Right renal cortex interstitium (tissue), 3 donors: ENCODE results near the gene ZNF124. TPM values are rescaled to one million over a fixed set of nuclear protein-coding genes. Genes with fewer than 3 reads are reported as not detected.
"Not testable (repeated sequence)": the region's sequence is repeated elsewhere in the genome, so short reads cannot be mapped to it uniquely, and the experiment has no call there.

Experiments
- DNase-seq, 3 donors: peaks; one replicate each; pipeline ENCODE4 v3.0.0-alpha.2; 2013; ENCODE audit warnings: low read depth in 3 of 3, low spot score in 2 of 3
- polyA plus RNA-seq, 3 donors: library from polyadenylated mRNA; unstranded; fragments of 120-200 nt; gene quantifications; one replicate each; pipeline ENCODE4 v1.2.1, GENCODE V29; 2013; ENCODE audit not compliant: insufficient read length in 3 of 3

Gene ZNF124
- polyA plus RNA-seq, 3 donors: 22.5 to 28.1 (median 22.9) TPM

DNA sequence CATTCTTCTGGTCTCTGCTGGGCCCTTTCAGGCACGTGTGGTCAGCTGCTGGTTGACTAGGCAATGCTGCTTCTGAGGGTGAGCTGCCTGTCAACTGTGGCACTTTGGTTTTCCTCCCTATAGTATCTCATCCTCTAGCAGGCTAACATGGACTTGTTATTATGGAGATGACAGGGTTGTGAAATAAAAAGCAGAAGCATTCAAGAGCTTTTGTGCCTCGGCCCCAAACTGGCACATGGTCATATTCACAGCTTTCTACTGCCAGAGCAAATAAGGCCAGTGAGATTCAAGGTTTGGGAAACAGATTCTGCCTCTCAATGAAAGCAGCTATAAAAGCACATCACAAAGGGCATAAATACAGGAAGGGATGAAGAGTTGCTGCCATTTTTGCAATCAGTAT is 1.6 kb upstream of the ZNF124 start:
- DNase-seq: no peak

- DNase-seq: no peak
Observed at GRCh38 chr1:247172996-247173395, 1.2 kb upstream of the ZNF124 start.

GRCh38 chr1:247171443-247171842 is 377 bp downstream of the ZNF124 start:
- DNase-seq: not testable (repeated sequence)

DNA sequence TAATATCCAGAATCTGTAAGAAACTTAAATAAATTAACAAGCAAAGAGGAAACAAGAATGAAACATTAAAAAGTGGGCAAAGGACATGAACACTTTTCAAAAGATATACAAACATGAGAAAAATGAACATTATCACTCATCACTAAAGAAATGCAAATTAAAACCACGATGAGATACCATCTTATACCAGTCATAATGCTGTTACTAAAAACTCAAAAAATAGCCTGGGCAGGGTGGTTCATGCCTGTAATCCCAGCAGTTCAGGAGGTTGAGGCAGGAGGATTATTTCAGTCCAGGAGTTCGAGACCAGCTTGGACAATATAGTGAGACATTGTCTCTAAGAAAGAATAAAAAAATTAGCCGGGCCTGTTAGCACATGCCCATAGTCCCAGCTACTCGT is 6.1 kb downstream of the ZNF124 start:
- no peak for DNase-seq

DNA sequence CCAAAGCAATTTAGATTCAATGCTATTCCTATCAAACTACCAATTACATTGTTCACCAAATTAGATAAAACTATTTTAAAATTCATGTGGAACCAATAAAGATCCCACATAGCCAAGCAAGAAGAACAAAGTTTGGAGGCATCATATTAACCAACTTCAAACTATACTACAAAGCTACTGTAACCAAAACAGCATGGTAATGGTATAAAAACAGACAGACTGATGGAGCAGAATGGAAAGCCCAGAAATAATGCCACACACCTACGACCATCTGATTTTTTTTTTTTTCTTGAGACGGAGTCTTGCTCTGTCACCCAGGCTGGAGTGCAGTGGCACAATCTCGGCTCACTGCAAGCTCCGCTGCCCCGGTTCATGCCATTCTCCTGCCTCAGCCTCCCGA is 7.1 kb downstream of the ZNF124 start:
- DNase-seq: no peak

DNA sequence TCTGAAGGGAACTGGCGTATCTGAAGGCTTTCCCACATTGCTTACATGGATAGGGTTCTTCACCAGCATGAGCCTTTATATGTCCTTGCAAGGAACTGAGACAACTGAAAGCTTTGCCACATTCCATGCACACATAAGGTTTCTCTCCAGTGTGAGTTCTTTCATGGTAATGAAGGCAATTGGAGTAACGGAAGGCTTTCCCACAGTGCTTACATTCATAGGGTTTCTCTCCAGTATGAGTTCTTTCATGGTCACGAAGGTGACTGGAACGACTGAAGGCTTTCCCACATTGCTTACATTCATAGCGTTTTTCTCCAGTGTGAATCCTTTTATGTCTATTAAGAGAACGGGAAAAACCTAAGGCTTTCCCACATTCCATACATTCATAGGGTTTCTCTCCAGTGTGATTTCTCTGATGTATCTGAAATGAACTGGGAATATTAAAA is 15.0 kb downstream of the ZNF124 start:
- no peak for DNase-seq

DNA sequence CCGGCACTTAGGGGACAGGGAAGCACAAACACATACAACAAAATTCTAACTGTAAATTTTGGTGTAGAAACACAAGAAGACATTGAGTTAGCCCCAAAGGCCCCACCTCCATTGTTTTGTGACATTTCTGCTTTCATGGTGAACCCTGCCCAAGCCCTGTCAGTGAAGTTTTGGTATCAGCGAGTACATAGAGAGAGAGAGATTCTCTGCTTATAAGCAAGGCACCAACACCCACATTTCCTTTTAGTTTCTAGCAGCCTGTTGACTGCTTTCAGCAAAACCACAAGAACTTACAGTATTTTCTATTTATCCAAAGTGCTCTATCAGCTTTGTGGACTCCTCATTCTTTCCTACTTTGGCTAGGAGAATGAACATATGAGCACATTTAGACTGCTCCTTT is 24.0 kb downstream of the ZNF124 start:
- DNase-seq: no peak

DNA sequence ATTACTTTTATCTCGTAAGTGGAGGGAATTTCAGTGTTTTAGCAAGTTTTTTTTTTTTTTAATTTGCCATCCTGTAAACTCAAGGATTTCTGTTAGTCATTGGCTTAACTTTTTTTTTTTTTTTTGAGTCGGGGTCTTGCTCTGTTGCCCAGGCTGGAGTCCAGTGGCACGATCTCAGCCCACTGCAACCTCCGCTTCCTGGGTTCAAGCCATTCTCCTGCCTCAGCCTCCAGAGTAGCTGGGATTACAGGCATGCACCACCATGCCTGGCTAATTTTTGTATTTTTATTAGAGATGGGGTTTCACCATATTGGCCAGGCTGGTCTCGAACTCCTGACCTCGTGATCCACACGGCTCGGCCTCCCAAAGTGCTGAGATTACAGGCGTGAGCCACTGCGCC is 24.7 kb downstream of the ZNF124 start:
- not testable (repeated sequence) for DNase-seq

GRCh38 chr1:247146671-247147070 is 25.1 kb downstream of the ZNF124 start:
- DNase-seq: no peak

DNA sequence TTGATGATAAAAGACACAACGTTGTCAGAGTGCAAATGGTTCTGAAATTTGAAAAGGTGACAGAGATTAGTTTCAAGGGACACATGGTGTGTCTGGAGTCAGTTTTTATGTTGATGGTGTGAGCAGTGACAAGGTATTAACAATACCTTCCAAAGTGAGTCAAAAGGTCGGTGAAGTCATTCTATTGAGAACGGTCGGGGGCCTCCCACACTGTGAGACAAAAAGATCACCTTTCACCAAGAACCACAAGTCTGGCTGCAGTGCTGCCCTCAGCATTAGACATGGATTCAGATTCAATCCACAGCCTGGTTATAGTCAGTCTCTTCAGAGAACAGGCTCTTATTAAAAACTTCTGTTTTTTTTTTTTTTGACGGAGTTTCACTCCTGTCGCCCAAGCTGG is 26.5 kb downstream of the ZNF124 start:
- DNase-seq: no peak

DNA sequence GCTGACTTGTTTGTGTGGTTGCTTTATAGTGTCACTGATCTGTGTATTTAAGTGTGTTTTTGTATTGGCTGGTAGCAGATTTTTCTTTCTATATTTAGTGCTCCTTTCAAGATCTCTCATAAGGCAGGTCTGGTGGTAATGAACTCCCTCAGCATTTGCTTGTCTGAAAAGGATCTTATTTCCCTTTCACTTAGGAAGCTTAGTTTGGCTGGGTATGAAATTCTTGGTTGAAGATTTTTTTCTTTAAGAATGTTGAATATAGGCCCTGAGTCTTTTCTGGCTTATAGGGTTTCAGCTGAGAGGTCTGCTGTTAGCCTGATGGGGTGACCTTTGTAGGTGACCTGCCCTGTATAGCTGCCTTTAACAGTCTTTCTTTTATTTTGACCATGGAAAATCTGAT is 32.3 kb downstream of the ZNF124 start:
- DNase-seq: not testable (repeated sequence)

- DNase-seq: no peak
Observed at GRCh38 chr1:247131236-247131635, 40.6 kb downstream of the ZNF124 start.

DNA sequence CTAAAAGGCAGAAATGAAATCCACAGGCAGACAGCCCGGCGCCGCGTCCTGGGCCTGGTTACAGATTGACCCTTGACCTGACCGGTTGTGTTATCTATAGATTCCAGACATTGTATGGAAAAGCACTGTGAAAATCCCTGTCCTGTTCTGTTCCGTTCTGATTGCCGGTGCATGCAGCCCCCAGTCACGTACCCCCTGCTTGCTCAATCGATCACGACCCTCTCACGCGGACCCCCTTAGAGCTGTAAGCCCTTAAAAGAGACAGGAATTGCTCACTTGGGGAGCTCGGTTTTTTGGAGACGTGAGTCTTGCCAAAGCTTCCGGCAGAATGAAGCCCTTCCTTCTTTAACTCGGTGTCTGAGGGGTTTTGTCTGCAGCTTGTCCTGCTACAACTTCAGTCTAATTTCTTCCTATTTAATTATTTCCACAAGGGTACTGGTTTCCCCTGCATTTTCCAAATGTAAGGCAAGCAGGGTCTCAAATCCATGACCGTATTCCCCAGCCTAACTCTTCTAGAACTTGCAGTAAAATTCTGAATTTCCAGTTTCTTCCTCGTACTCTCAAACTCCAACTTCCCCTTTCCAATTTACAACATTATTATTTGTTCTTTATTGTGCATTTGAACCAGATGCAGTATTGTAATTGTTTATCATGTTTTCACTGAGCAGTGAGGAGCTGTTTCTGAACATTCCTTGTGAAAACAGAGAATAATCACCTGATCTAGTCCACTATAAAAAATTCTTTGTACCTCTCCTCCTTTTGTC is 44.1 kb downstream of the ZNF124 start:
- DNase-seq: not testable (repeated sequence)

DNA sequence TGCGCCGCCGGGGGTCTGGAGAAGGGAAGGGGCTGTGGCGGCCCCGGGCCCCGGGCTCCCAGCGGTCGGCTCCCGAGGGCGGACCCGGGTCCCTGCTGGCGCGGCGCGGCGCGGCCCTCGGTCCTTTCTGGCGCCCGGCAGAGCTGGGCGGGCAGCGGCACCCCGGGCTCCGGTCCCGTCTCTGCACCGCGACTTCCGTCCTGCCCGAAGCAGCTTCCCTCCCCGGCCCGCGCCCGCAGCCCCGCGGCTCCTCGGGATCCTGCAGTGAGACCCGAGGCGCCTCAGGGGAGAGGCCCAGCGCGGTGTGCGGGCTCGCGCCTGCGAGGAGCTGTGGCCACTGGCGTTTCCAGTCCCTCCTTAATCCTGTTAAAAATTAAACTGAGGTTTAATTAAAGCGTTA is 45.2 kb downstream of the ZNF124 start:
- not testable (repeated sequence) for DNase-seq

- DNase-seq: not testable (repeated sequence)
Observed at GRCh38 chr1:247126166-247126565, 45.7 kb downstream of the ZNF124 start.

- no peak for DNase-seq
Observed at GRCh38 chr1:247121382-247121781, 50.4 kb downstream of the ZNF124 start.

GRCh38 chr1:247120408-247120668 is 51.5 kb downstream of the ZNF124 start:
- DNase-seq: not testable (repeated sequence)

GRCh38 chr1:247119600-247120407 is 52.0 kb downstream of the ZNF124 start:
- DNase-seq: no peak

DNA sequence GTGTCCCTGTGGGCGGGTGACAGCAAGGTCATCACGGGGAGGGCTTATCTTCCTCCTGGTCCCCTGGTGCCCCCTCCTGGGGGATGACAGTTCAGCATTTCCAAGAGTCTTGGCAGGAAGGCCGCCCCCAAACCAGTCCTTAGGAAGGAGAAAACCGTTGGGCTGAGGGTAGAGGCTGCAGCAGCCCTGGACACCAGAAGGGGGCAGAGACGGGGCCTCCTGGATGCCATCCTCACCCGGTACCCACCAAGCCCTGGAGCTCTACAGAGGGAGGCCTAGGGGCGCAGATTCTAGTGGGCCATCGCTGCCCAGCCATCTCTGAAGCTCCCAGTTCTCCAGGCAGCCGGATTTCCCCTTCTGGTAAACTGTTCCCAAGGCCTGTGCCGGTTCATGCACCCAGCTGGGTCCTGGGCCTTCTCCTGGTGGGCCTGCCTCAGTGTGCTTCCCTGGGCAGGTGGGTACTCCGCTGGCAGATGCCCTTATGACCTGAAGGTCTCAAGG is 52.8 kb downstream of the ZNF124 start:
- no peak for DNase-seq

- no peak for DNase-seq
Observed at GRCh38 chr1:247115545-247115944, 56.3 kb downstream of the ZNF124 start.

- no peak for DNase-seq
Observed at GRCh38 chr1:247115141-247115510, 56.7 kb downstream of the ZNF124 start.
